HG03139 (cell line): ENCODE measurements around the gene CEACAM1.
"Not testable (repeated sequence)": the region's sequence is repeated elsewhere in the genome, so short reads cannot be mapped to it uniquely, and the experiment has no call there.

Experiments
- ATAC-seq: cut with Tn5 transposase; IDR thresholded peaks from one replicate; pipeline ENCODE4 v1.9.1; 2021; ENCODE audit not compliant: unreplicated experiment

CEACAM1 gene

DNA sequence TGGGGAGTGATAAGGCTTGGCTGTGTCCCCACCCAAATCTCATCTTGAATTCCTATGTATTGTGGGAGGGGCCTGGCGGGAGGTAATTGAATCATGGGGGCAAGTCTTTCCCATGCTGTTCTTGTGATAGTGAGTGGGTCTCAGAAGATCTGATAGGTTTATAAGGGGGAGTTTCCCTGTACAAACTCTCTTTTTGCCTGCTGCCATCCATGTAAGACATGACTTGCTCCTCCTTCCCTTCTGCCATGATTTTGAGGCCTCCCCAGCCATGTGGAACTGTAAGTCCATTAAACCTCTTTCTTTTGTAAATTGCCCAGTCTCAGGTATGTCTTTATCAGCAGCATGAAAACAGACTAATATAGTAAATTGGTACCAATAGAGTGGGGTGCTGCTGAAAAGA, 20.8 kb upstream of the CEACAM1 start:
- not testable (repeated sequence) for ATAC-seq

DNA sequence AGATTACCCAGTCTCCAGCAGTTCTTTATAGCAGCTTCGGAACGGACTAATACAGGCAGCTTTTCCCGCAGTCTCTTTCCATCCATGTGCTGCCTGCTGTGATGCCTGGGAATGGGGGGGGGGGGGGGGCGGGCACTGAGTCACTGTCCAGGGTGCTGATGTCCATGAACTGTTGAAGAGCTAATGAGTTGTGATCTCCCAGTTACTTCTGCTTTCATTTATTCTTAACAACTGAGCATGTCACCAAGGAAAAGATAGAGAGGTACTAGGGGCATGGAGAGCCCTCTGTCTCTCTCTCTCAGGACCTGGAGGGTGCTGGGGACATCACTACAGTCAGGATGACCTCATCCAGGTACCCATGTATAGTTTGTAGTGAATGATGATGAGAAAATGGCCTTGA, 20.3 kb upstream of the CEACAM1 start:
- ATAC-seq: no peak

DNA sequence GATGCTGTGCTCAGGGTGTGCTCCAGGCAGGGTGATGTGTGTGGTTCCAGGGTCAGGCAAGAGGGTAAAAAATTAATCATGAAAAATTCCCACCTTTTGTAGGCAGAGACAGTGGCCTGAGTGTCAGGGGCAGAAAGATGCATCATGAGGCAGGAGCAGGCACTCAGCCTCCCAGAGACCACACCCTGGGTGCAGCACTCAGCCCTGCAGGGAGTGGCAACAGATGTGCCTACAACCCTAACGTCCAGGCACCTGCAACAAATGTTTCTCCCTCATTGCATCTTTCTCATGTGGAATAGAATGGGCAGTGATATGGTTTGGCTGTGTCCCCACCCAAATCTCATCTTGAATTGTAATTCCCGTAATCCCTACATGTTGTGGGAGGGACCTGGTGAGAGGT, 19.6 kb upstream of the CEACAM1 start:
- no peak for ATAC-seq

DNA sequence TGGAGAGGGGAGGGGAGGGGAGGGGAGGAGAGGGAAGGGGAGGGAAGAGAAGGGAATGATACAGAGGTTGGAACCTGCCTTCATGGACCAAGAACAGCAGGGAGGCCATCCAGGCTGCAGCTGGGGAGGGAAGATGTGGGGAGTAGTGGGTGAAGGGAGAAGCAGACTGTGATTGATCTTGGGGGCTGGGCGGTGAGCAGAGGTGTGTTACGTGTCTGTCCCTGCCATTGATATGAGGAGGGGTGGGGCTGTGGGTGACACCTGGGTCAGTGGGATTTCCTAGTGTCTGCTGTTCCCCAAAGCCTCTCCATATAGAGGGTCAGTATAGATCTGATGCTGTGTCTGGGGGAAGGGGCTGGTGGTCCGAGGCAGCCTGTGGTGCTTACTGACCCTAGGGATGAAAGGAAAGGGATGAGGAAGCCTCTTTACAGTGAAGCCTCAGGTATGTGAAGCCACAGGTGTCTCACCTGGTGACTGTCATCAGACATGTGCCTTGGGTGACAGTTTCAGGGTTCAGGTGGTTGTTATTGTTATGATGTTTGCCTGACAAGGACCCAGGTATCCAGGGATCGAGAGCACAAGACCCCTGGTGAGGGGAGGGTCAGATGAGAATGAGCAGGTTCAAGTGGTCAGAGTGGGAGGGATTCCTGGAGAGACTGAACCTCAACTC, 18.7 kb upstream of the CEACAM1 start:
- no peak for ATAC-seq

DNA sequence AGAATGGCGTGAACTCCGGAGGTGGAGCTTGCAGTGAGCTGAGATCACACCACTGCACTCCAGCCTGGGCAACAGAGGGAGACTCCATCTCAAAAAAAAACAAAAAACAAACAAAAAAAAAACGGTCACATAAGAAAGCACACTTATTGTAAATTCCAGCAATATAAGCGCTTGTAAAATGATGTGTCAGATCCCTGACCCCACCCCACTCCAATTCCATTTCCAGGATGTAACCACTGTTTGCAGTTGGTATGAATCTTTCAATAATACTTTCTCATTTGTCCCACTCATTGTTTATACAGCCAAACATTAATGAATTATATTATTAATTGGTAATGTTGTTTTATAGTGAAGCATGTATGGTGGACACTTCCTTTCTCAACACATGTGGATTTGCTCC, 15.9 kb upstream of the CEACAM1 start:
- no peak for ATAC-seq

DNA sequence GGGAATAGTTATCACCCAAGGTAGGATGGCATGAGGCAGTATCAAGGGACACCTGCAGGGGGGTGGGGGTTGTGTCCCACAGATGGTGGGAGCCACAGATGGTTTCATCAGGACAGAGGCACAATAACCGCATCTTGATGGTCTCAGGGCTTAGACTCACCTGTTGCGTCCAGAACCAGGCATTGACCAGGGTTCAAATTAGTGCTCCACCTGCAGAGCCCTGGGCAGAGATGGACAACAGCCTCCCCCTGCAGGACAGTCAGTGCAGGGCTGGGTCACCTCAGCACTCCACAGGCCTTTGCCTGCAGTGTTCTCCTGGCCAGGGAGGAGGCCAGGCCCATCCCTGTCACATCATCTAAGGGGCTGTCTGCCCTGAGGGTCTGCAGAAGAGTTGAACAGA, 14.5 kb upstream of the CEACAM1 start:
- ATAC-seq: no peak

DNA sequence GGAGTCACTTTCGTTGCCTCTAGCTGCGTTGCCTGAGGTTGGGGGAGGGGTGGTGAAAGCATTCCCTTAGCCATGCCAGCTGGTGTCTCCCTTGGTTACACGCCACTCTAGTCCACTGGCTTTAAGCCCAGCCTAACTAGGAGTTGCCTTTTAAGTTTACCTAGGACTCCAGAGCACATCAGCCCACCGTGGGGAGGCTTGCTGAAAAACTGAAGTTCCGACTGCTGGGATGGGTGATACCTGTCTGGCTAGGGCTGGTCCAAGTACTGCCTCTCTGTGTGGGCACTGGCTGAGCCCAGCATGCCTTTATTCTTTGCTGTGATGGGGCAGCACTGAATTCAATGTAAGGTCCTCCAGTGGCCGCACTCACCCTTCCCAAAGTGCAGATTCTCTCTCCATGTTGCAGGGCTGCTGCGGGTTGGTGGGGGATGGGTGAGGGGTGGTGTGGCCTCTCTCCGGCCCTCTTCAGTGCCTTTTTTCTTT, 11.8 kb upstream of the CEACAM1 start:
- no peak for ATAC-seq

DNA sequence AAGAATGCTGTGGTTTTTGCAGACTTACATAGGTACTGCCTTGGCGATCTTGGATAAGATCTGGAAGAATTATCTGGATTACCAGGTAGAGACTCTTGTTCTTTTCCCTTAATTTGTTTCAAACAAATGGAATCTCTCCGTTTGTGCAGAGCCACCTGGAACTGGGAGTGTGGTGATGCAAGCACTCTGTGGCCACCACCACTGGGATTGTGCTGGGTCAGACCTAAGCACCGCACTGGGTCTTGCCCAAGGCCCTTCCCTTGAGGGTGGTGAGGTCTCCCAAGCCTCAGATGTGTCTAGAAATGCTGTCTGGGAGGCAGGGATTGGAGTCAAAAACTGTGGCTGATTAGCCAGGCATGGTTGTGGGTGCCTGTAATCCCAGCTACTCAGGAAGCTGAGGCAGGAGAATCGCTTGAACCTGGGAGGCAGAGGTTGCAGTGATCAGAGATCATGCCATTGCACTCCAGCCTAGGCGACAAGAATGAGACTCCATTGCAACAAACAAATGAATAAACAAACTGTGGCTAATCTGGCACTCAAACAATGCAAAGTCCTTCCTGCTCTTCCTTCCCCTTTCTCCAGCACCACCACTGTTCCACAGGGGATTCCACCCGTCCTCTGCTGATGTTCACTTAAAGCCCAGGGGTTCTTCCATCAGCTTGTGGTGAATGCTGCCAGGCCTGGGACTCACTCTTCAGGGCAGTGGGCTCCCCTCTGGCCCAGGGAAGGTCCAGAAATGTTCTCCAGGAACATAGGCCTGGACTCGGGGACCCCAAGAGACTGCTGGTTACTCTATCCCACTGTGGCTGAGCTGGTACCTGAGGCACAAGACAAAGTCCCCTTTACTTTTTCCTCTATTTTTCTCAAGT, 10.8 kb upstream of the CEACAM1 start:
- ATAC-seq: no peak

DNA sequence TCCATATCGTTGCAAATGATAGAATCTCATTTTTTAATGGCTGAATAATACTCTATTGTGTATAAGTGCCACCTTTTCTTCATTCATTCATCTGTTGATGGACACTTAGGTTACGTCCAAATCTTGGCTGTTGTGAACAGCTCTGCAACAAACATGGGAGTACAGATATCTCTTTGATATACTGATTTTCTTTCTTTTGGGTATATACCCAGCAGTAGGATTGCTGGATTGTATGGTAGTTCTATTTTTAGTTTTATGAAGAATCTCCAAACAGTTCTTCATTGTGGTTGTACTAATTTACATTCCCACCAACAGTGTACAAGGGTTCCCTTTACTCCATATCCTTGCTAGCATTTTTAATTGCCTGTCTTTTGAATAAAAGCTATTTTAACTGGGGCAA, 7.0 kb upstream of the CEACAM1 start:
- not testable (repeated sequence) for ATAC-seq

DNA sequence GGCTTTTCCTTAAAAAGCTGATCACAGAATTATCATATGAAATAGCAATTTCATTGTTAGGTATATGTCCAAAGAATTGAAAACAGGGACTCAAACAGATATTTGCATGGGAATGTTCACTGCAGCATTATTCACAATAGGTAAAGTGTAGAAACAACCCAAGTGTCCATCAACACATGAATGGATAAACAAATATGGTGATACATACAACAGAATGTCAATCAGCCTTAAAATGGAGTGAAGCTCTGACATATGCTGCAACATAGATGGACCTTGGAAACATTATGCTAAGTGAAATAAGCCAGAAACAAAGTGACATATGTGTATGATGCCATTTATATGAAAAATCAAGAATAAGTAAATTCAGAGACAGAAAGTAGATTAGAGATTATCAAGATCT, 6.1 kb upstream of the CEACAM1 start:
- no peak for ATAC-seq

DNA sequence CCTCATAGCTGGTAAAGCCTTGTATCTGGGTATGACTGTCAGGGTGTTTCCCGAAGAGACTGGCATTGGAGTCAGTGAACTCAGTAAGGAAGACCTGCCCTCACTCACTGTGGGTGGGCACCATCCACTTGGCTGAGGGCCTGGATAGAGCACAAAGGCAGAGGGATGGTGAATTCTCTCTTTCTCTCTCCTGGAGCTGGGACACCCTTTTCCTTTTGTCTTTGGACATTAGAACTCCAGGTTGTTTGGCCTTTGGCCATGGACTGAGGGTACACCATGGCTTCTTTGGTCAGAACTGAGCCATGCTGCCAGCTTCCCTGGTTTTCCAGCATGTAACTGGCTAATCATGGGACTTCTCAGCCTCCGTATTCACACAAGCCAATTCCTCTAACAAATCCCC, 4.6 kb upstream of the CEACAM1 start:
- no peak for ATAC-seq

DNA sequence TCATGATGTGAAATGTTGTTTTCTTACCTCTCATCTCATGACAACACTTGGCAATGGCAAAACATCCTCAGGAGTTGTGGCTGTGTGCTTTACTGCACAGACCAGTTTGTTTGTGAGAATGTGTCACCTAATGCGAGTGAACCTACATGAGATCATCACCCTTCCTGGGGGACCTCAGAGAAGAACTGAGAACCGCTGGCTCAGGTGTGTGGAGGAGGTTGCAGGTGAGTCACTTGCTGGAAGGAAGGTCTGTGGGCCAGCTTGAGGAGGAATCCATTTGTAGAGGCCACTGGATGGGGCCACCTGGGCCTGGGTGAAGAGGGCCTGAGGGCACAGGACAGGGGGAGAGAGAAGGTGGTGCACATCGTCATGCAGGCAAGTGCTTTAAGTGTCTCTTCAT, 3.0 kb upstream of the CEACAM1 start:
- ATAC-seq: no peak

DNA sequence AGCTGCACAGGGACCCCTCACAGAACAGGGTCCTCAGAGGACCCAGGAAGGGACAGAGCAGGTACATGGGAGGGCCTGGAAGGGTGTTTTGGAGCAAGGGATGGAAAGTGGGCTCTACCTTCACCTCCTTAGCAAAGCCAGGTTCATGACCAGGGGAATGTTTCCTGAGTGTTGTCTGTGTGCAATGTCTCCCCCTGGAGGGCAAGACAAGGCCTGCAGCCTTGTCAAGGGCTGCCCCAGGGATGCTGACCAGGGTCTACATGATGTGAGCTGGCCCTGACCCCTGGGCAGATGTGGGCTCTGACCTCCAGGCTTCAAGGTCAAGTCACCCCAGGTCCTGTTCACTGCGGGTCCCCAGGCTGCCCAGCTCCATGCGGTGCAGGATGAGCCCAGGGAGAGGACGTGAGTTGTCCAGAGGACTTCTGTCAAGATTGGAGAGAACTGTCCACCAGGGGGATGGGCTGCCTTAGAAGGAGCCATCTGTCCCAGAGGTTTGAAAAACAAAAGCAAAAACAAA, 1.0 kb upstream of the CEACAM1 start:
- no peak for ATAC-seq

DNA sequence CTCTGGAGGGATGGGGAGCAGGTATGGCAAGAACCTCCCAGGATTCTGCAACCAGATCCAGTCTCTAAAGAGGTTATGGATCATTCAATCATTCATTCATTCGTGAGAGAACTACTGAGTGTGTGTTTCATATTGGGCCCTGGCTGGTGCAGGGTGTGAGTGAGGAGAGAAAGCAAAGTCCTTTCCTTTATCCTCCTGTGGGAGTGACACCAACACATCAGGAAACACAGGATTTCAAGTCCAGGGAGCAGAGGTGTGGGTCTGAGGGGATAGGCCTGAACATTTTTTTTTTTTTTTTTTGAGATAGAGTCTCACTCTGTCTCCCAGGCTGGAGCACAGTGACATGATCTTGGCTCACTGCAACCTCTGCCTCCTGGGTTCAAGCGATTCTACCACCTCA, 3.3 kb downstream of the CEACAM1 start:
- ATAC-seq: no peak

DNA sequence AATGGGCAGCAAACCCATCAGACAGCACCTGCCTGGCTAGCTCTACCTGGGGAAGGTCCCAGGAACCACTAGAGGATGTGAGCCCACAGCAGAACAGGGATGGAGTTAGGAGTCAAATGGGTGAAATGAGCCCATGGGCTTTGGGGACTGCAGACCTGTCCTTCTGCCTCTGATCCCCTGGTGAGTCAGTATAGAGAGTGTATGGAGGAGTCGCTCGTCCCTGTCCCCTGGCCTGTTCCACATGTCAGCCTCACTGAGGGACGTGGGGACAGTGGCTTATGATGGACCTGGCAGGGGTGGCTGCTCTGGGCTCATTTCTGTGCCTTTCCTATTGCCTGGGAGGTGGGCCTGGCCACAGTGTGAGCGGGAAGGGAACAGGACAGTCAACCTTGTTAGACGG, 4.0 kb downstream of the CEACAM1 start:
- no peak for ATAC-seq

DNA sequence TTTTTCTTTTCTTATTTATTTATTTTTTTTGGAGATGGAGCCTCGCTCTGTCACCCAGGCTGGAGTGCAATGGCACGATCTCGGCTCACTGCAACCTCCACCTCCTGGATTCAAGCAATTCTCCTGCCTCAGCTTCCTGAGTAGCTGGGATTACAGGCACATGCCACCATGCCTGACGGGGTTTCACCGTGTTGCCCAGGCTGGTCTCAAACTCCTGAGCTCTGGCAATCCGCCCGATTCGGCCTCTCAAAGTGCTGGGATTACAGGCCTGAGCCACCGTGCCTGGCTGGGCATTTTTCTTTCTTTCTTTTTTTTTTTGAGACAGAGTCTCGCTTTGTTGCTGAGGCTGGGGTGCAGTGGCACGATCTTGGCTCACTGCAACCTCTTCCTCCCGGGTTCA, 6.0 kb downstream of the CEACAM1 start:
- not testable (repeated sequence) for ATAC-seq

DNA sequence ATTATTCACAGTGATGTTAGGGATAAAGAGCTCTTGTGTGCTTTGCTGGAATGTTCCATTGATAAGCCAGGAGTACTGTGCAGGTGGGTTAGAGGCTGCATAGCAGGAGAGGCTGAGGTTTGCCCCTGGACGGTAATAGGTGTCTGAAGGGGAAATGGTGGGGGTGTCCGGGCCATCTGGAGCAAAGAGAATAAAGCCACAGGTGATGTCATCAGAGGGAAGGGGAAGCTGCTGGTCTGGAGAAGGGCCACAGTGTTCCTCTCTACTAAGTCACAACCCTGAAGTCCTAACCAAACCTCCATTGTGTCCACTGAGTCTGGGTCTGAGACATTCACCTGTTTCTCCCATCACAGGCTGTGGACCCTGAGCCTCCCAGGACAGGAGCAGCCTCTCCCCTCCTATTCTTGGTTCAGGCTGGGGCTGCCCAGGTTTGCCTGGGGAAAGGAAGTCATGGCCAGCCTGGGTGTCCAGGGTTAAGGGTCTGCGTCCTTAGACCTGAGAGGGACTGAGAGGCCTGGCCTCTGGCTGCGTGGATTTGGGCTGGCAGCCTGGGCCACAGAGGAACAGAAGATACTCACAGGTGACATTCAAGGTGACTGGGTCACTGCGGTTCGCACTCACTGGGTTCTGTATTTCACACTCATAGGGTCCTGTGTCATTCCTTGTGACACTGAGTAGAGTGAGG, 6.8 kb downstream of the CEACAM1 start:
- ATAC-seq: no peak

DNA sequence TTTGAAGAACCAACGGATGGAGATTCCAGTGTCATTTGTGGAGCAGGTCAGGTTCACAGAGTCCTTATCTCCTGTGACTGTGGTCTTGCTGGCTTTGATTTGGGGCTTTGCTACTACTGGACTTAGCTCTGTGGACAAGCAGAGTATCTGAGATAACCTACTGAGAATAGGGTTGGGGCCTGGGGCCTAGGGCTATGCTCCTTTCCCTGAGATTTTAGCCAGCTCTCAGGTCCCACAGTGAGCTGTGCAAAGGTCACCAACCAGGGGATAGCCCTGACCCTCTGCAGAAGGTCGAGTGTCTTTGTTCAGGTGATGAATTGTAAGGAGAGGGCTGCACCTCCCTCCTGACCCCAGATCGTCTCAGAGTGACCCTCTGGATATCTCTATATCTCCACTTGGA, 9.2 kb downstream of the CEACAM1 start:
- no peak for ATAC-seq

DNA sequence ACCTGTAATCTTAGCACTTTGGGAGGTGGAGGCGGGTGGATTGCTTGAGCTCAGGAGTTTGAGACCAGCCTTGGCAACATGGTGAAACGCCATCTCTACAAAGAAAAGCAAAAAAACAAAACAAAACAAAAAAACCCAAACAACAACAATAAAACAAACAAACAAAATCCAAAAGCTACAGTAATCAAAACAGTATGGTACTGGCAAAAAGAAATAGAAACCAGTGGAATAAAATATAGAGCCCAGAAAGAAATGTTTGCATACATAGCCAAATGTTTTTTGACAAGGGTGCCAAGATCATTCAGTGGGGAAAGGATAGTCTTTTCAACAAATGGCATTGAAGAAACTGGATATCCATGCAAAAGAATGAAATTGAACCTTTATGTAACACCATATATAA, 11.5 kb downstream of the CEACAM1 start:
- ATAC-seq: no peak

DNA sequence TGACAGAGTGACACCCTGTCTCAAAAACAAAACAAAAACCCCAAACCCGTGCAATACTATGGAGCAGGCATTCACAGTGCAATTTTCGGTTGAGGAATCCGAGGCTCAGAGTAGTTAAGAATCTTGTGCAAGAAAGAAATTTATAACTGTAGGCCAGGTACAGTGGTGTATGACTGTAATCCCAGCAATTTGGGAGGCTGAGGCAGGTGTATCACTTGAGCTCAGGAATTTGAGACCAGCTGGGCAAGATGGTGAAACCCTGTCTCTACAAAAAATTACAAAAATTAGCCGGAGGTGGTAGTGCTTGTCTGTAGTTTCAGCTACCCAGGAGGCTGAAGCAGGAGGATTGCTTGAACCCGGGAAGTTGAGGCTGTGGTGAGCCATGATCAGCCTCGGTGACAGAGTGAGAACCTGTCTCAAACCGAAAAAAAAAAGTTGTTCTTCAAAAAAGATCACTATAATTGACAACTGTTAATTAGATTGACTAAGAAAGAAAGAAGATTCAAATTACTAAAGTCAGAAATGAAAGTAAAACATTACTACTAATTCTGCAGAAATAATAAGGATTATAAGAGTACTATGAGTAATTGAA, 12.9 kb downstream of the CEACAM1 start:
- ATAC-seq: no peak

DNA sequence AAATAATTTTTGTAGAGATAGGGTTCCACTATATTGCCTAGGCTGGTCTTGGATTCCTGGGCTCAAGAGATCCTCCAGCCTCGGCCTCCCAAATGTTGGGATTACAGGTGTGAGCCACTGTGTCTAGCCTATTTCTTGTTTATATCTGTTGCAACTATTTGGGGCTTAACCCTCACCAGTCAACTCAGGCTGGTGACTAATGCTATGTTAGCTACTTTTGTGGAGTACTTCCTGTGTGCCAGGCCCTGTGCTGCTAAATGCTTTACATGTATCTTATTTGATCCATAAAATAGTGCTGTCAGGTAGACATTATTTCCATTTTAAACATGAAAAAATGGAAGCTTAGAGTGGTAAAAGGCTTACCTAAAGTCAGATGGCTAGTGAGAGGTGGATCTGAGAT, 13.8 kb downstream of the CEACAM1 start:
- ATAC-seq: no peak
